Transverse colon (tissue), 4 donors: Measurements from ENCODE around the gene CBX3.

ENCODE experiments used
- EP300 ChIP-seq: sonication (generic); formaldehyde crosslinking; IDR thresholded peaks from one replicate; pipeline ENCODE4 v1.6.1; 2017; ENCODE audit warnings: antibody characterized with exemption, low read depth
- POLR2A ChIP-seq: fragments of 450-650 bp; IDR thresholded peaks from one replicate; pipeline ENCODE4 v1.6.1; 2016; ENCODE audit warnings: antibody characterized with exemption, mild to moderate bottlenecking, moderate library complexity
- POLR2AphosphoS5 ChIP-seq, 3 donors: sonication (generic); formaldehyde crosslinking; IDR thresholded peaks; one replicate each; pipeline ENCODE4 v1.6.1; 2016; ENCODE audit warnings: antibody characterized with exemption in 3 of 3
- TF ChIP-seq, protein P1 (sequence below), 5 experiments: fragments of 200-600 bp in 3 of 5; fragments of 450-650 bp in 2 of 5; sonication (generic) in 3 of 5; IDR thresholded peaks; 1 replicate in 2 of 5; 2 replicates in 3 of 5; pipeline ENCODE4 v1.5.1; 2016 to 2017; ENCODE audit warnings: antibody characterized with exemption in 5 of 5, inconsistent platforms in 3 of 5, mild to moderate bottlenecking in 2 of 5, moderate library complexity in 1 of 5

DNA sequence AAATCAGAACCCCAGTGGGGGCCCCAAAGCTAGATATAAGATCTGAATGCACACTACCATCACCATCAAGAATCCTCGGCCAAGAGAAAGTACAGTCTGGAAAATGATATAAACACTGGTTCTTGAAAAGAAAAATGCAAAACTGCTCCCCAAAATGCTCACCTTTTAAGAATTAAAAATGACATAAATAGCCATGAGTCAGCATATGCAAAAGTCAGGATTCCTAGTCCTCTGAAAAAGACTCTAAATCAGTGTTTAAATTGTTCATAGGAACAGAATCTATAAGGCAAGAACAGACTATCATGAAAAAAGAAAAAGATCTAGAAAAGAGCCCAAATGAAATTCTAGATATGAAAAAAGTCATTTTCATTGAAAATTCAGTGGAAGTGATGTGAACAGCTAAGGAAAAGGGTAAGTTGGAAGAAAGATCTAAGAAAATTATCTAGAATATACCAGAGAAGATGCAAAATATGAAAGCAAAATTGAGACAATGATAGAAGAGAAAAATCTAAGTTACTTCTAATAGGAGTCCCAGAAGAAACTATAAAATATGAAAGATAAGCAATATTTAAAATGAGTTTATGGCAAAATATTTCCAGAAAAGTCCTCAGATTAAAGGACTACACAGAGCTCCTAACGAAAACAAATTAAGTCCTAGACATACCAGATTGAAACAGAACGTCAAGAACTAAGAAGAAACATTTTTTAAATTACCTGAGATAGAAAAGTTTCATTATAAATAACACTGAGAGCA lies 19.9 kb upstream of the CBX3 start:
- TF ChIP-seq, protein P1, sequence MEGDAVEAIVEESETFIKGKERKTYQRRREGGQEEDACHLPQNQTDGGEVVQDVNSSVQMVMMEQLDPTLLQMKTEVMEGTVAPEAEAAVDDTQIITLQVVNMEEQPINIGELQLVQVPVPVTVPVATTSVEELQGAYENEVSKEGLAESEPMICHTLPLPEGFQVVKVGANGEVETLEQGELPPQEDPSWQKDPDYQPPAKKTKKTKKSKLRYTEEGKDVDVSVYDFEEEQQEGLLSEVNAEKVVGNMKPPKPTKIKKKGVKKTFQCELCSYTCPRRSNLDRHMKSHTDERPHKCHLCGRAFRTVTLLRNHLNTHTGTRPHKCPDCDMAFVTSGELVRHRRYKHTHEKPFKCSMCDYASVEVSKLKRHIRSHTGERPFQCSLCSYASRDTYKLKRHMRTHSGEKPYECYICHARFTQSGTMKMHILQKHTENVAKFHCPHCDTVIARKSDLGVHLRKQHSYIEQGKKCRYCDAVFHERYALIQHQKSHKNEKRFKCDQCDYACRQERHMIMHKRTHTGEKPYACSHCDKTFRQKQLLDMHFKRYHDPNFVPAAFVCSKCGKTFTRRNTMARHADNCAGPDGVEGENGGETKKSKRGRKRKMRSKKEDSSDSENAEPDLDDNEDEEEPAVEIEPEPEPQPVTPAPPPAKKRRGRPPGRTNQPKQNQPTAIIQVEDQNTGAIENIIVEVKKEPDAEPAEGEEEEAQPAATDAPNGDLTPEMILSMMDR (IDR thresholded peaks at IDR 0.05), result no peak
- TF ChIP-seq POLR2A (no peak), EP300 (no peak), POLR2AphosphoS5 (IDR thresholded peaks at IDR 0.05) (no peak)
